KOPT-K1 (cell line): ENCODE data around the gene CCP110.
A peak's percentile ranks its signal among the peaks of the same experiment; 100 is the strongest.
"Not testable (repeated sequence)": the region's sequence is repeated elsewhere in the genome, so short reads cannot be mapped to it uniquely, and the experiment has no call there.

Source experiments
- H3K27ac ChIP-seq: fragments of 200-600 bp; sonication (generic); 2 replicates; pipeline ENCODE4 v1.5.1; 2016; ENCODE audit warnings: antibody characterized with exemption, mild to moderate bottlenecking, low read depth, low read length; ENCODE audit not compliant: poor library complexity, severe bottlenecking
- H3K36me3 ChIP-seq: fragments of 200-600 bp; sonication (generic); 2 replicates; pipeline ENCODE4 v1.5.1; 2017; ENCODE audit warnings: antibody characterized with exemption, mild to moderate bottlenecking, low read length, moderate library complexity; ENCODE audit not compliant: insufficient read depth
- H3K9me3 ChIP-seq: fragments of 200-600 bp; sonication (generic); 2 replicates; pipeline ENCODE4 v1.5.1; 2017; ENCODE audit warnings: antibody characterized with exemption, low read length, mild to moderate bottlenecking; ENCODE audit not compliant: insufficient read depth, poor library complexity, severe bottlenecking

CCP110 gene

GRCh38 chr16:19522397-19522732 lies 1.4 kb upstream of the CCP110 start:
- peak overlapping the region; percentile 74 for H3K27ac ChIP-seq
- H3K36me3 ChIP-seq, result peaks cover 7% of the 10 kb centered on the region
- no peaks in the 10 kb centered on the region for H3K9me3 ChIP-seq

- Histone ChIP-seq H3K27ac (peak overlapping the region; percentile 74), H3K36me3 (peaks cover 7% of the 10 kb centered on the region), H3K9me3 (no peaks in the 10 kb centered on the region)
Measured at GRCh38 chr16:19522760-19523159, 982 bp upstream of the CCP110 start.

- Histone ChIP-seq H3K36me3 (peaks cover 12% of the 10 kb centered on the region), H3K9me3 (no peaks in the 10 kb centered on the region), H3K27ac (no peak overlapping the region)
Measured at GRCh38 chr16:19523184-19523558, 571 bp upstream of the CCP110 start.

- Histone ChIP-seq H3K9me3 (no peaks in the 10 kb centered on the region), H3K36me3 (peaks cover 23% of the 10 kb centered on the region), H3K27ac (peak overlapping the region; percentile 85)
Measured at GRCh38 chr16:19524356-19524615, 544 bp downstream of the CCP110 start.

GRCh38 chr16:19524616-19525384 lies 1.1 kb downstream of the CCP110 start:
- Histone ChIP-seq H3K27ac (peak overlapping the region; percentile 85), H3K9me3 (no peaks in the 10 kb centered on the region), H3K36me3 (peaks cover 28% of the 10 kb centered on the region)

GRCh38 chr16:19525385-19525723 lies 1.6 kb downstream of the CCP110 start:
- Histone ChIP-seq H3K36me3 (peaks cover 29% of the 10 kb centered on the region), H3K27ac (peak overlapping the region; percentile 85), H3K9me3 (no peaks in the 10 kb centered on the region)

GRCh38 chr16:19527161-19527560 lies 3.4 kb downstream of the CCP110 start:
- Histone ChIP-seq H3K27ac (no peak overlapping the region), H3K9me3 (no peaks in the 10 kb centered on the region), H3K36me3 (peaks cover 47% of the 10 kb centered on the region)

- peaks cover 62% of the 10 kb centered on the region for H3K36me3 ChIP-seq
- H3K9me3 ChIP-seq, result no peaks in the 10 kb centered on the region
- H3K27ac ChIP-seq, result no peak overlapping the region
Measured at GRCh38 chr16:19528666-19529065, 4.9 kb downstream of the CCP110 start.

GRCh38 chr16:19532601-19533000 lies 8.9 kb downstream of the CCP110 start:
- Histone ChIP-seq H3K9me3 (no peaks in the 10 kb centered on the region), H3K36me3 (peaks cover 100% of the 10 kb centered on the region), H3K27ac (no peak overlapping the region)

- H3K36me3 ChIP-seq, result peaks cover 99% of the 10 kb centered on the region
Measured at GRCh38 chr16:19540241-19540970, 16.7 kb downstream of the CCP110 start.

GRCh38 chr16:19542138-19542821 lies 18.5 kb downstream of the CCP110 start:
- no peaks in the 10 kb centered on the region for H3K9me3 ChIP-seq
- H3K36me3 ChIP-seq, result peaks cover 99% of the 10 kb centered on the region
- H3K27ac ChIP-seq, result no peak overlapping the region

More at GRCh38 chr16:19540241-19540970, 16.7 kb downstream of the CCP110 start:
- no peaks in the 10 kb centered on the region for H3K9me3 ChIP-seq
- no peak overlapping the region for H3K27ac ChIP-seq

- not testable (repeated sequence) for H3K27ac ChIP-seq, H3K9me3 ChIP-seq
- peaks cover 99% of the 10 kb centered on the region for H3K36me3 ChIP-seq
Measured at GRCh38 chr16:19543278-19543996, 19.7 kb downstream of the CCP110 start.

- Histone ChIP-seq H3K36me3 (peaks cover 99% of the 10 kb centered on the region), H3K9me3 (no peaks in the 10 kb centered on the region), H3K27ac (no peak overlapping the region)
Measured at GRCh38 chr16:19548144-19548543, 24.4 kb downstream of the CCP110 start.

GRCh38 chr16:19549673-19550072 lies 25.9 kb downstream of the CCP110 start:
- Histone ChIP-seq H3K36me3 (peaks cover 92% of the 10 kb centered on the region), H3K27ac (no peak overlapping the region)

More at GRCh38 chr16:19549673-19550072, 25.9 kb downstream of the CCP110 start:
- H3K9me3 ChIP-seq, result no peaks in the 10 kb centered on the region
